ENCODE results near the gene ATF7IP2. TPM values are rescaled to one million over a fixed set of nuclear protein-coding genes. Genes with fewer than 3 reads are reported as not detected.

ATF7IP2 gene
- total and polyA plus RNA-seq, 2 of the 13 experiments (the other 11 are each of a cell fraction or from before 2014, with no cell fraction given), result 117 to 217 TPM

GRCh38 chr16:10497132-10498101 lies 111.6 kb downstream of the ATF7IP2 start (continued):
- TF ChIP-seq, protein P1, sequence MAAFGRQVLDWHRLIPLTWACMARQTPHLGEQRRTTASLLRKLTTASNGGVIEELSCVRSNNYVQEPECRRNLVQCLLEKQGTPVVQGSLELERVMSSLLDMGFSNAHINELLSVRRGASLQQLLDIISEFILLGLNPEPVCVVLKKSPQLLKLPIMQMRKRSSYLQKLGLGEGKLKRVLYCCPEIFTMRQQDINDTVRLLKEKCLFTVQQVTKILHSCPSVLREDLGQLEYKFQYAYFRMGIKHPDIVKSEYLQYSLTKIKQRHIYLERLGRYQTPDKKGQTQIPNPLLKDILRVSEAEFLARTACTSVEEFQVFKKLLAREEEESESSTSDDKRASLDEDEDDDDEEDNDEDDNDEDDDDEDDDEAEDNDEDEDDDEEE (CRISPR knock-in tag; IDR thresholded peaks at IDR 0.05), result no peak
- TF ChIP-seq PRDM15 (CRISPR knock-in tag; IDR thresholded peaks at IDR 0.05) (no peak), ZNF160 (CRISPR knock-in tag; IDR thresholded peaks at IDR 0.05) (no peak), SOX5 (CRISPR knock-in tag; IDR thresholded peaks at IDR 0.05; ENCODE audit: borderline replicate concordance) (no peak), AGO1 (IDR thresholded peaks at IDR 0.05; ENCODE audit: low read depth, low read length, poor library complexity, severe bottlenecking) (no peak), ZEB1 (IDR thresholded peaks at IDR 0.05; ENCODE audit: insufficient replicate concordance, low read depth) (no peak), ZBTB21 (CRISPR knock-in tag; IDR thresholded peaks at IDR 0.05) (no peak), BCL3 (CRISPR knock-in tag; IDR thresholded peaks at IDR 0.05) (no peak), ETV5 (CRISPR knock-in tag; IDR thresholded peaks at IDR 0.05; ENCODE audit: borderline replicate concordance) (no peak), HOXA3 (CRISPR knock-in tag; IDR thresholded peaks at IDR 0.05) (no peak), SRY (CRISPR knock-in tag; IDR thresholded peaks at IDR 0.05) (0 out of 2 replicates have a peak, but pooled peaks have one; percentile 34), RBM22 (optimal IDR thresholded peaks at IDR 0.05; ENCODE audit: low read length) (no peak), MED13 (CRISPR knock-in tag; IDR thresholded peaks at IDR 0.05) (no peak), GRHL1 (CRISPR knock-in tag; conservative IDR thresholded peaks at IDR 0.05) (no peak), ZNF543 (CRISPR knock-in tag; IDR thresholded peaks at IDR 0.05) (no peak), ZNF468 (CRISPR knock-in tag; IDR thresholded peaks at IDR 0.05) (no peak), RARA (CRISPR knock-in tag; IDR thresholded peaks at IDR 0.05) (no peak), ETV6 (CRISPR knock-in tag; conservative IDR thresholded peaks at IDR 0.05) (no peak), ZNF362 (CRISPR knock-in tag; IDR thresholded peaks at IDR 0.05; ENCODE audit: borderline replicate concordance) (no peak)
